ENCODE measurements around the gene MRPL10. TPM values are rescaled to one million over a fixed set of nuclear protein-coding genes. Genes with fewer than 3 reads are reported as not detected.

The MRPL10 gene
- polyA plus RNA-seq, 1 donor = 48.4 TPM

- WGBS (ENCODE audit: insufficient coverage, low lambda C conversion rate) = 70% methylated on average over 4 of the region's 16 CpGs
- Histone ChIP-seq H3K36me3 (ENCODE audit: control insufficient read depth, insufficient read depth, low read length) (no peaks in the 10 kb centered on the region), H3K27ac (ENCODE audit: low read length) (no peak overlapping the region), H3K4me3 (ENCODE audit: low read length) (no peak overlapping the region), H3K9me3 (ENCODE audit: control insufficient read depth, low read depth, low read length) (no peaks in the 10 kb centered on the region), H3K27me3 (ENCODE audit: control insufficient read depth, insufficient read depth, low read length) (peaks cover 43% of the 10 kb centered on the region), H3K4me1 (ENCODE audit: control insufficient read depth, insufficient read depth, low read length) (no peaks in the 10 kb centered on the region)
- no peak for DNase-seq
Measured at GRCh38 chr17:47857551-47858455, 26.5 kb upstream of the MRPL10 start.

GRCh38 chr17:47856830-47857229 is 25.5 kb upstream of the MRPL10 start:
- H3K9me3 ChIP-seq (ENCODE audit: control insufficient read depth, low read depth, low read length) = no peaks in the 10 kb centered on the region
- H3K27me3 ChIP-seq (ENCODE audit: control insufficient read depth, insufficient read depth, low read length) = peaks cover 53% of the 10 kb centered on the region
- DNase-seq = no peak
- H3K36me3 ChIP-seq (ENCODE audit: control insufficient read depth, insufficient read depth, low read length) = no peaks in the 10 kb centered on the region
- peaks cover 4% of the 10 kb centered on the region for H3K4me1 ChIP-seq (ENCODE audit: control insufficient read depth, insufficient read depth, low read length)
- no peak overlapping the region for H3K27ac ChIP-seq (ENCODE audit: low read length)
- no peak overlapping the region for H3K4me3 ChIP-seq (ENCODE audit: low read length)

GRCh38 chr17:47855737-47856136 is 24.4 kb upstream of the MRPL10 start:
- H3K27ac ChIP-seq (ENCODE audit: low read length) = no peak overlapping the region
- WGBS (ENCODE audit: insufficient coverage, low lambda C conversion rate) = no CpG with 5 or more reads among the region's 3 CpGs
- H3K4me3 ChIP-seq (ENCODE audit: low read length) = no peak overlapping the region
- H3K4me1 ChIP-seq (ENCODE audit: control insufficient read depth, insufficient read depth, low read length) = peaks cover 9% of the 10 kb centered on the region
- no peaks in the 10 kb centered on the region for H3K9me3 ChIP-seq (ENCODE audit: control insufficient read depth, low read depth, low read length)
- H3K27me3 ChIP-seq (ENCODE audit: control insufficient read depth, insufficient read depth, low read length) = peaks cover 62% of the 10 kb centered on the region
- no peak for DNase-seq
- H3K36me3 ChIP-seq (ENCODE audit: control insufficient read depth, insufficient read depth, low read length) = no peaks in the 10 kb centered on the region

GRCh38 chr17:47853616-47854015 is 22.3 kb upstream of the MRPL10 start:
- H3K4me1 ChIP-seq (ENCODE audit: control insufficient read depth, insufficient read depth, low read length) = peaks cover 11% of the 10 kb centered on the region
- H3K27me3 ChIP-seq (ENCODE audit: control insufficient read depth, insufficient read depth, low read length) = peaks cover 79% of the 10 kb centered on the region
- DNase-seq = no peak
- H3K9me3 ChIP-seq (ENCODE audit: control insufficient read depth, low read depth, low read length) = no peaks in the 10 kb centered on the region
- no CpG with 5 or more reads among the region's 5 CpGs for WGBS (ENCODE audit: insufficient coverage, low lambda C conversion rate)
- no peak overlapping the region for H3K27ac ChIP-seq (ENCODE audit: low read length)
- H3K4me3 ChIP-seq (ENCODE audit: low read length) = no peak overlapping the region
- no peaks in the 10 kb centered on the region for H3K36me3 ChIP-seq (ENCODE audit: control insufficient read depth, insufficient read depth, low read length)

- peak in 1 of 2 donors; percentile 49 for DNase-seq
- Histone ChIP-seq H3K9me3 (ENCODE audit: control insufficient read depth, low read depth, low read length) (peaks cover 3% of the 10 kb centered on the region), H3K4me3 (ENCODE audit: low read length) (no peak overlapping the region), H3K4me1 (ENCODE audit: control insufficient read depth, insufficient read depth, low read length) (peaks cover 11% of the 10 kb centered on the region), H3K27me3 (ENCODE audit: control insufficient read depth, insufficient read depth, low read length) (peaks cover 90% of the 10 kb centered on the region), H3K27ac (ENCODE audit: low read length) (no peak overlapping the region), H3K36me3 (ENCODE audit: control insufficient read depth, insufficient read depth, low read length) (no peaks in the 10 kb centered on the region)
- WGBS (ENCODE audit: insufficient coverage, low lambda C conversion rate) = no CpG with 5 or more reads among the region's 32 CpGs
Measured at GRCh38 chr17:47852113-47852949, 21.0 kb upstream of the MRPL10 start.

GRCh38 chr17:47851764-47852112 is 20.4 kb upstream of the MRPL10 start:
- no peak overlapping the region for H3K27ac ChIP-seq (ENCODE audit: low read length)
- no CpG with 5 or more reads among the region's 11 CpGs for WGBS (ENCODE audit: insufficient coverage, low lambda C conversion rate)
- DNase-seq = no peak
- no peak overlapping the region for H3K4me3 ChIP-seq (ENCODE audit: low read length)
- peaks cover 92% of the 10 kb centered on the region for H3K27me3 ChIP-seq (ENCODE audit: control insufficient read depth, insufficient read depth, low read length)
- no peaks in the 10 kb centered on the region for H3K36me3 ChIP-seq (ENCODE audit: control insufficient read depth, insufficient read depth, low read length)
- peaks cover 3% of the 10 kb centered on the region for H3K9me3 ChIP-seq (ENCODE audit: control insufficient read depth, low read depth, low read length)
- peaks cover 11% of the 10 kb centered on the region for H3K4me1 ChIP-seq (ENCODE audit: control insufficient read depth, insufficient read depth, low read length)

- DNase-seq = peak; percentile 77 to 89
- H3K9me3 ChIP-seq (ENCODE audit: control insufficient read depth, low read depth, low read length) = peaks cover 3% of the 10 kb centered on the region
- no CpG with 5 or more reads among the region's 71 CpGs for WGBS (ENCODE audit: insufficient coverage, low lambda C conversion rate)
- no peaks in the 10 kb centered on the region for H3K36me3 ChIP-seq (ENCODE audit: control insufficient read depth, insufficient read depth, low read length)
- H3K4me1 ChIP-seq (ENCODE audit: control insufficient read depth, insufficient read depth, low read length) = peaks cover 11% of the 10 kb centered on the region
- H3K4me3 ChIP-seq (ENCODE audit: low read length) = peak within 1 kb of the TSS; percentile 59
- peak within 1 kb of the TSS; percentile 20 for H3K27ac ChIP-seq (ENCODE audit: low read length)
- H3K27me3 ChIP-seq (ENCODE audit: control insufficient read depth, insufficient read depth, low read length) = peaks cover 93% of the 10 kb centered on the region
Measured at GRCh38 chr17:47850692-47851573, 19.6 kb upstream of the MRPL10 start, which contains the start of gene SP6. Gene SP6, minus strand, starts transcription at chr17:47851163. Its CDS starts 2,734 bp downstream, at chr17:47848429.

GRCh38 chr17:47850373-47850691 is 19.0 kb upstream of the MRPL10 start:
- Histone ChIP-seq H3K4me3 (ENCODE audit: low read length) (peak overlapping the region; percentile 59), H3K27me3 (ENCODE audit: control insufficient read depth, insufficient read depth, low read length) (peaks cover 87% of the 10 kb centered on the region), H3K9me3 (ENCODE audit: control insufficient read depth, low read depth, low read length) (peaks cover 3% of the 10 kb centered on the region), H3K4me1 (ENCODE audit: control insufficient read depth, insufficient read depth, low read length) (peaks cover 11% of the 10 kb centered on the region), H3K36me3 (ENCODE audit: control insufficient read depth, insufficient read depth, low read length) (no peaks in the 10 kb centered on the region), H3K27ac (ENCODE audit: low read length) (no peak overlapping the region)
- WGBS (ENCODE audit: insufficient coverage, low lambda C conversion rate) = no CpG with 5 or more reads among the region's 9 CpGs
- no peak for DNase-seq

GRCh38 chr17:47848198-47848513 is 16.8 kb upstream of the MRPL10 start:
- WGBS (ENCODE audit: insufficient coverage, low lambda C conversion rate) = no CpG with 5 or more reads among the region's 23 CpGs
- H3K4me3 ChIP-seq (ENCODE audit: low read length) = no peak overlapping the region
- H3K9me3 ChIP-seq (ENCODE audit: control insufficient read depth, low read depth, low read length) = peaks cover 3% of the 10 kb centered on the region
- peaks cover 67% of the 10 kb centered on the region for H3K27me3 ChIP-seq (ENCODE audit: control insufficient read depth, insufficient read depth, low read length)
- no peak overlapping the region for H3K27ac ChIP-seq (ENCODE audit: low read length)
- DNase-seq = no peak
- H3K36me3 ChIP-seq (ENCODE audit: control insufficient read depth, insufficient read depth, low read length) = no peaks in the 10 kb centered on the region
- H3K4me1 ChIP-seq (ENCODE audit: control insufficient read depth, insufficient read depth, low read length) = peaks cover 31% of the 10 kb centered on the region

Data from large intestine (tissue), 3 donors.